Panc1 (cell line): ENCODE results near the gene RNF213. TPM values are rescaled to one million over a fixed set of nuclear protein-coding genes. Genes with fewer than 3 reads are reported as not detected.
A peak's percentile ranks its signal among the peaks of the same experiment; 100 is the strongest.

ENCODE experiments used
- ATAC-seq: fragments of 200-7000 bp; cut with Tn5 transposase; 2 replicates; pipeline ENCODE4 v1.9.1; 2020; ENCODE audit warnings: mild to moderate bottlenecking, moderate library complexity
- BruUV-seq: library from RNA; stranded (reverse); fragments of 400-500 nt; replicated peaks from 2 replicates; lab custom pipeline; 2021; lab: Mats Ljungman, UMichigan
- CTCF ChIA-PET: fragments of 300-600 bp; sonication (Branson Sonifier 250); formaldehyde crosslinking; loops from one replicate; lab custom pipeline; 2022; ENCODE audit warnings: antibody characterized with exemption; lab: Charles Lee
- POLR2A ChIA-PET: fragments of 300-600 bp; sonication (Branson Sonifier 250); formaldehyde crosslinking; loops from one replicate; lab custom pipeline; 2022; ENCODE audit warnings: antibody characterized with exemption; lab: Charles Lee
- DNase-seq: peaks from one replicate; pipeline ENCODE4 v3.0.0-alpha.2; 2010; ENCODE audit warnings: low read depth, low spot score
- H3K27ac ChIP-seq: 2 replicates; pipeline ENCODE4 v1.5.1; 2011; ENCODE audit warnings: mild to moderate bottlenecking, low read length, inconsistent platforms
- H3K27me3 ChIP-seq: fragments of 200-500 bp; sonication (Bioruptor generic); 2 replicates; pipeline ENCODE4 v1.6.0; 2014; ENCODE audit warnings: low read length, inconsistent platforms; ENCODE audit not compliant: control insufficient read depth, insufficient read depth
- H3K36me3 ChIP-seq: fragments of 200-500 bp; sonication (Bioruptor generic); 2 replicates; pipeline ENCODE4 v1.5.1; 2014; ENCODE audit warnings: inconsistent platforms, mild to moderate bottlenecking, low read length, moderate library complexity; ENCODE audit not compliant: control insufficient read depth, insufficient read depth
- H3K4me1 ChIP-seq: 2 replicates; pipeline ENCODE4 v1.5.1; 2011; ENCODE audit warnings: inconsistent platforms, mild to moderate bottlenecking, low read length, moderate library complexity; ENCODE audit not compliant: control insufficient read depth, insufficient read depth
- H3K4me3 ChIP-seq, 2 experiments: 2 replicates each; pipeline ENCODE4 v1.5.1; 2011 to 2012; ENCODE audit warnings: low read depth in 2 of 2, low read length in 2 of 2, mild to moderate bottlenecking in 2 of 2, inconsistent platforms in 1 of 2, moderate library complexity in 1 of 2
- H3K9me3 ChIP-seq: fragments of 200-500 bp; sonication (Bioruptor generic); 2 replicates; pipeline ENCODE4 v1.5.1; 2014; ENCODE audit warnings: low read depth, mild to moderate bottlenecking, inconsistent platforms, low read length, moderate library complexity; ENCODE audit not compliant: control insufficient read depth, insufficient read depth
- CTCF ChIP-seq: fragments of 450-650 bp; IDR thresholded peaks from 2 replicates; pipeline ENCODE4 v1.5.1; 2017; ENCODE audit warnings: mild to moderate bottlenecking
- POLR2AphosphoS5 ChIP-seq: IDR thresholded peaks from 2 replicates; pipeline ENCODE4 v1.6.1; 2012; ENCODE audit warnings: mild to moderate bottlenecking, low read depth, low read length, moderate library complexity
- REST ChIP-seq, 2 experiments: IDR thresholded peaks; 2 replicates each; pipeline ENCODE4 v1.6.1; 2011 to 2012; ENCODE audit warnings: low read depth in 2 of 2, control low read depth in 1 of 2, low read length in 1 of 2, mild to moderate bottlenecking in 1 of 2, moderate library complexity in 1 of 2; ENCODE audit not compliant: insufficient read depth in 1 of 2
- SIN3A ChIP-seq: IDR thresholded peaks from 2 replicates; pipeline ENCODE4 v1.6.1; 2012; ENCODE audit warnings: low read depth, mild to moderate bottlenecking, low read length, moderate library complexity, borderline replicate concordance; ENCODE audit not compliant: insufficient read depth
- TCF7L2 ChIP-seq: IDR thresholded peaks from 2 replicates; pipeline ENCODE4 v1.6.1; 2011; ENCODE audit warnings: mild to moderate bottlenecking, low read depth, low read length, inconsistent platforms
- in situ Hi-C: cut with HindIII; loops from 2 replicates; pipeline ENCODE4 v1.10.0; 2016; ENCODE audit warnings: low sequenced_read_pairs, low pct_unique_long_range_greater_than_20kb
- intact Hi-C: fragments of 100-400 bp; cut with micrococcal nuclease; formaldehyde crosslinking; loops from one replicate; pipeline ENCODE4 v1.10.0; 2022; ENCODE audit not compliant: unreplicated experiment
- total RNA-seq: library from RNA; stranded (reverse); gene quantifications from one replicate; pipeline ENCODE4 v1.2.1, GENCODE V29; 2021; ENCODE audit not compliant: unreplicated experiment

The RNF213 gene
- total RNA-seq, 1 experiment from 2014 or later: 230 TPM

- Histone ChIP-seq H3K27me3 (no peaks in the 10 kb centered on the region), H3K4me1 (no peaks in the 10 kb centered on the region), H3K36me3 (no peaks in the 10 kb centered on the region), H3K27ac (no peak overlapping the region), H3K4me3 (no peak overlapping the region), H3K9me3 (no peaks in the 10 kb centered on the region)
- no peak for TF ChIP-seq SIN3A
- TF ChIP-seq TCF7L2: no peak
- no peak for TF ChIP-seq REST (IDR thresholded peaks at IDR 0.05; ENCODE audit: insufficient read depth in 1 of 2, low read depth in 2 of 2, low read length in 1 of 2)
- in situ Hi-C loops (no loop called here), intact Hi-C loops (no loop called here)
- ATAC-seq (peak; percentile 46; the same call in 1 of the 2 replicates), DNase-seq (no peak)
- ChIA-PET CTCF (no interaction called here), POLR2A (interaction anchor here (1.2 kb wide), 1 partner anchor 9 kb away, joined by 4 read pairs; no protein-coding TSS in a partner anchor)
- BruUV-seq: no TSS peak
Observed at GRCh38 chr17:80445726-80446110, 185.1 kb downstream of the RNF213 start.

- ATAC-seq (no peak), DNase-seq (no peak)
- TF ChIP-seq CTCF (no peak), REST (IDR thresholded peaks at IDR 0.05; ENCODE audit: insufficient read depth in 1 of 2, low read depth in 2 of 2, low read length in 1 of 2) (no peak), POLR2AphosphoS5 (no peak), SIN3A (no peak), TCF7L2 (no peak)
- CTCF ChIA-PET: no interaction called here
- Histone ChIP-seq H3K4me1 (no peaks in the 10 kb centered on the region), H3K36me3 (no peaks in the 10 kb centered on the region), H3K9me3 (no peaks in the 10 kb centered on the region), H3K27me3 (no peaks in the 10 kb centered on the region), H3K27ac (no peak overlapping the region), H3K4me3 (no peak overlapping the region)
- in situ Hi-C loops (no loop called here), intact Hi-C loops (no loop called here)
- no TSS peak for BruUV-seq
- POLR2A ChIA-PET: no interaction called here
Observed at GRCh38 chr17:80446645-80447405, 186.2 kb downstream of the RNF213 start.
